H1 (cell line): ENCODE measurements around the gene PPP1R15B. TPM values are rescaled to one million over a fixed set of nuclear protein-coding genes. Genes with fewer than 3 reads are reported as not detected.

Source experiments
- CTCF ChIA-PET: fragments of 300-600 bp; sonication (Branson Sonifier 250); formaldehyde crosslinking; loops from one replicate; lab custom pipeline; 2021; ENCODE audit not compliant: partially characterized antibody; lab: Charles Lee
- POLR2A ChIA-PET: fragments of 300-600 bp; sonication (Branson Sonifier 250); formaldehyde crosslinking; loops from one replicate; lab custom pipeline; 2021; ENCODE audit warnings: inconsistent platforms; ENCODE audit not compliant: partially characterized antibody; lab: Charles Lee
- DNase-seq, 2 experiments: peaks; one replicate each; pipeline versions ENCODE4 v3.0.0 to v3.0.0-alpha.2; 2010 to 2022; ENCODE audit warnings: low spot score in 2 of 2, low read depth in 1 of 2, mixed read lengths in 1 of 2
- FAIRE-seq: peaks from 2 replicates; lab custom pipeline; 2011; peaks lifted over from hg19 to GRCh38; lab: Jason Lieb, UNC
- H2AFZ ChIP-seq: 2 replicates; pipeline ENCODE4 v1.8.1; 2012; ENCODE audit warnings: low read length, inconsistent platforms
- H2AK5ac ChIP-seq: 2 replicates; pipeline ENCODE4 v1.6.1; 2013; ENCODE audit warnings: low read depth, low read length
- H2BK120ac ChIP-seq: replicated peaks from 2 replicates; pipeline ENCODE3; 2013; ENCODE audit warnings: low read depth, low read length, inconsistent platforms
- H2BK12ac ChIP-seq: 2 replicates; pipeline ENCODE4 v1.6.1; 2013; ENCODE audit warnings: low read depth, low read length
- H2BK15ac ChIP-seq: 2 replicates; pipeline ENCODE4 v1.6.1; 2013; ENCODE audit warnings: low read length
- H2BK20ac ChIP-seq: 2 replicates; pipeline ENCODE4 v1.6.1; 2013; ENCODE audit warnings: low read length
- H2BK5ac ChIP-seq: 2 replicates; pipeline ENCODE4 v1.6.1; 2013; ENCODE audit warnings: low read depth, low read length
- H3K14ac ChIP-seq: 2 replicates; pipeline ENCODE4 v1.6.1; 2013; ENCODE audit warnings: inconsistent platforms; ENCODE audit not compliant: insufficient read length
- H3K18ac ChIP-seq: 2 replicates; pipeline ENCODE4 v1.6.1; 2013; ENCODE audit warnings: low read length; ENCODE audit errors: extremely low read depth
- H3K23ac ChIP-seq: 2 replicates; pipeline ENCODE4 v1.6.1; 2013; ENCODE audit warnings: inconsistent platforms; ENCODE audit not compliant: insufficient read length
- H3K23me2 ChIP-seq: 2 replicates; pipeline ENCODE4 v1.6.1; 2013; ENCODE audit warnings: low read depth, low read length
- H3K27ac ChIP-seq: 2 replicates; pipeline ENCODE4 v1.6.1; 2011; ENCODE audit warnings: low read depth, low read length, inconsistent platforms
- H3K27me3 ChIP-seq, 4 experiments: replicated peaks in 1 of 4; 1 replicate in 1 of 4; 2 replicates in 3 of 4; pipeline versions ENCODE4 v1.6.1 to v1.8.1; 2011 to 2013; ENCODE audit warnings: low read length in 3 of 4, mild to moderate bottlenecking in 3 of 4, inconsistent platforms in 2 of 4, mixed read lengths in 2 of 4, moderate library complexity in 1 of 4; ENCODE audit not compliant: control insufficient read depth in 3 of 4, insufficient read depth in 3 of 4; ENCODE audit errors: extremely low read depth in 1 of 4
- H3K36me3 ChIP-seq, 4 experiments: 2 replicates each; pipeline versions ENCODE4 v1.6.1 to v1.8.1; 2011 to 2013; ENCODE audit warnings: mild to moderate bottlenecking in 4 of 4, low read length in 3 of 4, moderate library complexity in 2 of 4, control low read depth in 1 of 4, inconsistent platforms in 1 of 4; ENCODE audit not compliant: insufficient read depth in 4 of 4, control insufficient read depth in 2 of 4
- H3K4ac ChIP-seq: replicated peaks from 2 replicates; pipeline ENCODE3; 2013; ENCODE audit warnings: low read length, low read depth, mixed read lengths, inconsistent platforms; ENCODE audit not compliant: insufficient read length
- H3K4me1 ChIP-seq, 4 experiments: replicated peaks in 1 of 4; 1 replicate in 1 of 4; 2 replicates in 3 of 4; pipeline versions ENCODE4 v1.6.1 to v1.8.1; 2011 to 2013; ENCODE audit warnings: low read length in 3 of 4, inconsistent platforms in 2 of 4, mixed read lengths in 1 of 4; ENCODE audit not compliant: insufficient read depth in 4 of 4, control insufficient read depth in 3 of 4
- H3K4me2 ChIP-seq, 2 experiments: 2 replicates each; pipeline versions ENCODE4 v1.6.1 to v1.8.1; 2011 to 2013; ENCODE audit warnings: low read depth in 2 of 2, low read length in 2 of 2, control low read depth in 1 of 2, inconsistent platforms in 1 of 2, mild to moderate bottlenecking in 1 of 2; ENCODE audit not compliant: insufficient read depth in 1 of 2
- H3K4me3 ChIP-seq, 4 experiments: fragments of 200-600, 300-600 bp in 1 of 4; sonication (generic), shearing (Covaris generic), sonication (Bioruptor Twin) in 1 of 4; 2 replicates each; pipeline versions ENCODE4 v1.5.1 to v1.8.1; 2011 to 2016; ENCODE audit warnings: low read length in 4 of 4, low read depth in 3 of 4, control low read depth in 2 of 4, inconsistent platforms in 2 of 4, mild to moderate bottlenecking in 2 of 4, mixed read lengths in 1 of 4, moderate library complexity in 1 of 4; ENCODE audit not compliant: insufficient read depth in 2 of 4; ENCODE audit errors: extremely low read depth in 1 of 4
- H3K56ac ChIP-seq: replicated peaks from 2 replicates; pipeline ENCODE3; 2013; ENCODE audit warnings: low read depth, mild to moderate bottlenecking, mixed read lengths, low read length, inconsistent platforms; ENCODE audit not compliant: insufficient read length
- H3K79me1 ChIP-seq: 2 replicates; pipeline ENCODE4 v1.6.1; 2013; ENCODE audit warnings: low read depth, low read length, control low read depth
- H3K79me2 ChIP-seq, 2 experiments: 2 replicates each; pipeline versions ENCODE4 v1.6.1 to v1.8.1; 2012 to 2013; ENCODE audit warnings: low read length in 2 of 2, mild to moderate bottlenecking in 2 of 2, inconsistent platforms in 1 of 2; ENCODE audit not compliant: insufficient read depth in 2 of 2, control insufficient read depth in 1 of 2
- H3K9ac ChIP-seq, 4 experiments: replicated peaks in 1 of 4; 1 replicate in 1 of 4; 2 replicates in 3 of 4; pipeline versions ENCODE4 v1.6.1 to v1.8.1; 2011 to 2013; ENCODE audit warnings: low read depth in 3 of 4, low read length in 3 of 4, control low read depth in 2 of 4, mild to moderate bottlenecking in 2 of 4, moderate library complexity in 2 of 4, inconsistent platforms in 1 of 4; ENCODE audit errors: extremely low read depth in 1 of 4
- H3K9me3 ChIP-seq, 2 experiments: 2 replicates each; pipeline versions ENCODE4 v1.6.1 to v1.8.1; 2012 to 2013; ENCODE audit warnings: mild to moderate bottlenecking in 2 of 2, moderate library complexity in 2 of 2, control low read depth in 1 of 2, inconsistent platforms in 1 of 2, low read depth in 1 of 2, low read length in 1 of 2, mixed read lengths in 1 of 2; ENCODE audit not compliant: insufficient read depth in 2 of 2
- H4K20me1 ChIP-seq, 2 experiments: replicated peaks in 1 of 2; 2 replicates each; pipeline versions ENCODE3 to v1.8.1; 2011 to 2013; ENCODE audit warnings: inconsistent platforms in 2 of 2, low read length in 2 of 2, mild to moderate bottlenecking in 1 of 2; ENCODE audit not compliant: insufficient read depth in 2 of 2, control insufficient read depth in 1 of 2
- H4K5ac ChIP-seq: 2 replicates; pipeline ENCODE4 v1.6.1; 2013; ENCODE audit warnings: low read length, low read depth, mixed read lengths, inconsistent platforms; ENCODE audit not compliant: insufficient read length
- H4K8ac ChIP-seq: 2 replicates; pipeline ENCODE4 v1.8.0; 2013; ENCODE audit warnings: mild to moderate bottlenecking, moderate library complexity, low read length, inconsistent platforms; ENCODE audit not compliant: insufficient read depth; ENCODE audit errors: extremely low read depth
- H4K91ac ChIP-seq: replicated peaks from 2 replicates; pipeline ENCODE3; 2013; ENCODE audit warnings: low read length, mixed read lengths, inconsistent platforms; ENCODE audit not compliant: insufficient read length
- ASH2L ChIP-seq: fragments of 200-600, 300-600 bp; sonication (generic); IDR thresholded peaks from one replicate; pipeline ENCODE4 v1.7.1; 2017; ENCODE audit warnings: low read length
- BRCA1 ChIP-seq: IDR thresholded peaks from 2 replicates; pipeline ENCODE4 v1.6.1; 2012; ENCODE audit warnings: low read depth, low read length, improper control_type of control experiment
- CBX5 ChIP-seq: fragments of 300-800, 300-1000 bp; sonication (generic); IDR thresholded peaks from 2 replicates; pipeline ENCODE4 v1.7.1; 2016; ENCODE audit warnings: antibody characterized with exemption, low read length, low read depth
- CBX8 ChIP-seq: fragments of 300-800, 300-1000 bp; sonication (generic); IDR thresholded peaks from 2 replicates; pipeline ENCODE4 v1.7.1; 2016; ENCODE audit warnings: low read depth, low read length, borderline replicate concordance
- CHD1 ChIP-seq: IDR thresholded peaks from 2 replicates; pipeline ENCODE4 v1.6.1; 2012; ENCODE audit warnings: low read depth, low read length, improper control_type of control experiment
- CHD2 ChIP-seq: IDR thresholded peaks from 2 replicates; pipeline ENCODE4 v1.6.1; 2012; ENCODE audit warnings: low read length, improper control_type of control experiment
- JUND ChIP-seq: IDR thresholded peaks from 2 replicates; pipeline ENCODE4 v1.6.1; 2011; ENCODE audit warnings: mild to moderate bottlenecking, improper control_type of control experiment, low read length
- KDM1A ChIP-seq: fragments of 200-600, 300-600 bp; sonication (generic); IDR thresholded peaks from 2 replicates; pipeline ENCODE4 v1.7.1; 2016; ENCODE audit warnings: mild to moderate bottlenecking, low read length, borderline replicate concordance
- NANOG ChIP-seq: IDR thresholded peaks from 2 replicates; pipeline ENCODE4 v1.6.1; 2011; ENCODE audit warnings: low read length, low read depth, mild to moderate bottlenecking, inconsistent platforms; ENCODE audit not compliant: insufficient read depth, poor library complexity, severe bottlenecking
- SIN3A ChIP-seq, 2 experiments: IDR thresholded peaks in 1 of 2; conservative IDR thresholded peaks in 1 of 2; 2 replicates each; pipeline ENCODE4 v1.6.1; 2011 to 2012; ENCODE audit warnings: low read length in 2 of 2, improper control_type of control experiment in 1 of 2, low read depth in 1 of 2, mild to moderate bottlenecking in 1 of 2
- SIRT6 ChIP-seq: IDR thresholded peaks from one replicate; pipeline ENCODE4 v1.7.1; 2012; ENCODE audit warnings: low read length, inconsistent platforms
- SP4 ChIP-seq: IDR thresholded peaks from 2 replicates; pipeline ENCODE4 v1.6.1; 2012; ENCODE audit warnings: low read length, inconsistent platforms
- USF2 ChIP-seq: IDR thresholded peaks from 2 replicates; pipeline ENCODE4 v1.6.1; 2011; ENCODE audit warnings: low read length, improper control_type of control experiment
- ZNF274 ChIP-seq: IDR thresholded peaks from 2 replicates; pipeline ENCODE4 v1.7.0; 2012; ENCODE audit warnings: low read length, borderline replicate concordance; ENCODE audit errors: extremely low read depth
- WGBS, 2 experiments: shearing (Covaris generic) in 1 of 2; methylation state at CpG; one replicate each; pipeline versions ENCODE4 v1.1.6 to v1.1.7; 2013 to 2015; ENCODE audit warnings: low lambda C conversion rate in 2 of 2, mixed read lengths in 2 of 2, inconsistent platforms in 1 of 2, low coverage in 1 of 2, missing lambda C conversion rate in 1 of 2; ENCODE audit not compliant: insufficient replicate concordance in 2 of 2, insufficient coverage in 1 of 2, insufficient read length in 1 of 2; ENCODE audit errors: extremely low coverage in 1 of 2, missing lambda C conversion rate in 1 of 2; 5-methylcytosine and 5-hydroxymethylcytosine counted together
- polyA plus RNA-seq, 7 experiments: library from polyadenylated mRNA; depleted of rRNA in 3 of 7; stranded (reverse) in 5 of 7; unstranded in 2 of 7; fragments of >200 nt in 5 of 7; fragments of 200-250 nt in 2 of 7; gene quantifications; 1 replicate in 5 of 7; 2 replicates in 1 of 7; 4 replicates in 1 of 7; pipeline versions ENCODE4 v1.2.1 to v1.2.3, GENCODE V29; 2011 to 2013; ENCODE audit warnings: missing spikeins in 2 of 7, mixed read lengths in 2 of 7
- total RNA-seq: library from RNA; stranded (reverse); fragmentation: NEBNext Ultra II Directional; extraction: Animal tissue kit (Norgen Biotek cat#: 25700); gene quantifications from 2 replicates; pipeline ENCODE4 v1.2.1, GENCODE V29; 2021

Gene PPP1R15B
- total and polyA plus RNA-seq, 2 of the 8 experiments (the other 6 are each of a cell fraction or from before 2014, with no cell fraction given), result 14.4 to 72.2 TPM

GRCh38 chr1:204441558-204441957, 29.9 kb upstream of the PPP1R15B start:
- H2BK20ac ChIP-seq, result no peak overlapping the region

More at GRCh38 chr1:204441558-204441957, 29.9 kb upstream of the PPP1R15B start:
- peaks cover 2 to 3% of the 10 kb centered on the region in 2 experiments for H4K20me1 ChIP-seq
- H3K23ac ChIP-seq, result no peak overlapping the region
- no peak overlapping the region for H3K9ac ChIP-seq
- TF ChIP-seq CHD1 (no peak), CHD2 (no peak), JUND (no peak), ZNF274 (no peak), SIN3A (conservative IDR thresholded peaks at IDR 0.05 in 1 of 2, IDR thresholded peaks at IDR 0.05 in 1 of 2; ENCODE audit: low read depth in 1 of 2, low read length in 2 of 2) (no peak), CBX5 (no peak), SIRT6 (no peak), CBX8 (no peak), USF2 (no peak), BRCA1 (no peak), ASH2L (no peak), NANOG (no peak), KDM1A (no peak), SP4 (no peak)
- H3K9me3 ChIP-seq, result no peaks in the 10 kb centered on the region
- no peak overlapping the region for H2BK12ac ChIP-seq
- peaks cover 0 to 1% (median under 1%) of the 10 kb centered on the region in 4 experiments; a peak in 6 of 7 replicates for H3K4me1 ChIP-seq
- H3K79me2 ChIP-seq, result no peaks in the 10 kb centered on the region
- no peak overlapping the region for H3K4me2 ChIP-seq
- ChIA-PET POLR2A (interaction anchor here (1.1 kb wide), 1 partner anchor 62 kb away, joined by 3 read pairs; no protein-coding TSS in a partner anchor), CTCF (interaction anchor here (1.0 to 47.3 kb wide), 7 partner anchors 8 to 54 kb away, joined by 3 to 2124 read pairs (median 5); partner anchors contain the start of genes MDM4 and PIK3C2B)
- no peak overlapping the region for H4K91ac ChIP-seq
- 94% methylated on average over 6 of the region's 6 CpGs; no CpG with 5 or more reads in 1 of the 2 experiments for WGBS, 2 experiments
- H3K4me3 ChIP-seq, result no peak overlapping the region
- no peak overlapping the region for H3K18ac ChIP-seq
- H3K79me1 ChIP-seq, result no peaks in the 10 kb centered on the region; the same call in 1 of the 2 replicates
- no peak overlapping the region for H4K8ac ChIP-seq
- H4K5ac ChIP-seq, result no peak overlapping the region
- no peaks in the 10 kb centered on the region for H3K27me3 ChIP-seq
- H2BK120ac ChIP-seq, result no peak overlapping the region
- H3K27ac ChIP-seq, result no peak overlapping the region
- no peak overlapping the region for H2AK5ac ChIP-seq
- H3K23me2 ChIP-seq, result no peaks in the 10 kb centered on the region
- FAIRE-seq (no peak), DNase-seq (no peak)
- H3K14ac ChIP-seq, result no peak overlapping the region
- no peak overlapping the region for H3K4ac ChIP-seq
- H2AFZ ChIP-seq, result no peak overlapping the region
- no peak overlapping the region for H3K56ac ChIP-seq
- H2BK15ac ChIP-seq, result no peak overlapping the region
- H2BK5ac ChIP-seq, result no peak overlapping the region
- peaks cover 4 to 23% (median 15%) of the 10 kb centered on the region in 4 experiments; a peak in 7 of 8 replicates for H3K36me3 ChIP-seq
